Effector memory CD4-positive, alpha-beta T cell (primary cell): ENCODE data around the gene PINK1.

ENCODE experiments used
- DNase-seq, 3 donors: peaks; one replicate each; pipeline ENCODE4 v3.0.0-alpha.2; 2020
- H3K27ac ChIP-seq: 2 replicates; pipeline ENCODE4 v1.7.0; 2013; ENCODE audit warnings: mild to moderate bottlenecking, low read length, moderate library complexity; ENCODE audit not compliant: insufficient read depth, poor library complexity, severe bottlenecking
- H3K27me3 ChIP-seq: replicated peaks from 2 replicates; pipeline ENCODE4 v1.7.0; 2013; ENCODE audit warnings: mild to moderate bottlenecking, low read length; ENCODE audit not compliant: insufficient read depth, control insufficient read depth, poor library complexity, severe bottlenecking
- H3K36me3 ChIP-seq: 2 replicates; pipeline ENCODE4 v1.7.0; 2013; ENCODE audit warnings: mild to moderate bottlenecking, low read length, moderate library complexity; ENCODE audit not compliant: control insufficient read depth, insufficient read depth
- H3K4me1 ChIP-seq: 2 replicates; pipeline ENCODE4 v1.7.0; 2013; ENCODE audit warnings: low read length, mild to moderate bottlenecking; ENCODE audit not compliant: control insufficient read depth, insufficient read depth, poor library complexity, severe bottlenecking
- H3K4me3 ChIP-seq: 2 replicates; pipeline ENCODE4 v1.7.0; 2013; ENCODE audit warnings: low read length, low read depth, mild to moderate bottlenecking; ENCODE audit not compliant: insufficient read depth, poor library complexity, severe bottlenecking
- H3K9me3 ChIP-seq: 2 replicates; pipeline ENCODE4 v1.7.0; 2013; ENCODE audit warnings: mild to moderate bottlenecking, low read length, moderate library complexity; ENCODE audit not compliant: control insufficient read depth

Gene PINK1

GRCh38 chr1:20643080-20643479, 9.8 kb downstream of the PINK1 start:
- Histone ChIP-seq H3K9me3 (no peaks in the 10 kb centered on the region), H3K27ac (no peak overlapping the region), H3K4me3 (no peak overlapping the region), H3K36me3 (peaks cover 20% of the 10 kb centered on the region), H3K27me3 (no peaks in the 10 kb centered on the region), H3K4me1 (no peaks in the 10 kb centered on the region)
- no peak for DNase-seq

DNA sequence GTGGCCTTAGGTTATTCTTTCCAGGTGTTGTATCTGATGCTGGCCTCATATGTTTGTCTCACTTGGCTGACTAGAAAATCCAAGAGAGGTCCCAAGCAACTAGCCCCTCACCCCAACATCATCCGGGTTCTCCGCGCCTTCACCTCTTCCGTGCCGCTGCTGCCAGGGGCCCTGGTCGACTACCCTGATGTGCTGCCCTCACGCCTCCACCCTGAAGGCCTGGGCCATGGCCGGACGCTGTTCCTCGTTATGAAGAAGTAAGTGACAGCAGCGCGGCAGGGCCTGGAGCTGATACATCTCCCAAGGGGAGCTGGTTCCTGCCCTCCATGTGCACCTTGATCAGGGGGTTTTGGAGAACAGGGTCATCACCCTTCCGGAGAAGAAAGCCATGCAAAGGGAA, 11.2 kb downstream of the PINK1 start:
- H3K9me3 ChIP-seq, result no peaks in the 10 kb centered on the region
- DNase-seq, result no peak
- H3K27ac ChIP-seq, result no peak overlapping the region
- peaks cover 19% of the 10 kb centered on the region for H3K36me3 ChIP-seq
- no peaks in the 10 kb centered on the region for H3K27me3 ChIP-seq
- H3K4me1 ChIP-seq, result no peaks in the 10 kb centered on the region
- no peak overlapping the region for H3K4me3 ChIP-seq

- no peak overlapping the region for H3K27ac ChIP-seq
- no peak overlapping the region for H3K4me3 ChIP-seq
- no peaks in the 10 kb centered on the region for H3K9me3 ChIP-seq
- H3K36me3 ChIP-seq, result peaks cover 24% of the 10 kb centered on the region
- no peaks in the 10 kb centered on the region for H3K27me3 ChIP-seq
- H3K4me1 ChIP-seq, result no peaks in the 10 kb centered on the region
- DNase-seq, result no peak
These were observed 12.2 kb downstream of the PINK1 start for GRCh38 chr1:20645414-20645813.

GRCh38 chr1:20648438-20648837, 15.2 kb downstream of the PINK1 start:
- H3K9me3 ChIP-seq, result no peaks in the 10 kb centered on the region
- DNase-seq, result no peak
- H3K36me3 ChIP-seq, result peaks cover 52% of the 10 kb centered on the region
- H3K27me3 ChIP-seq, result no peaks in the 10 kb centered on the region
- no peak overlapping the region for H3K27ac ChIP-seq
- H3K4me3 ChIP-seq, result no peak overlapping the region
- H3K4me1 ChIP-seq, result no peaks in the 10 kb centered on the region

DNA sequence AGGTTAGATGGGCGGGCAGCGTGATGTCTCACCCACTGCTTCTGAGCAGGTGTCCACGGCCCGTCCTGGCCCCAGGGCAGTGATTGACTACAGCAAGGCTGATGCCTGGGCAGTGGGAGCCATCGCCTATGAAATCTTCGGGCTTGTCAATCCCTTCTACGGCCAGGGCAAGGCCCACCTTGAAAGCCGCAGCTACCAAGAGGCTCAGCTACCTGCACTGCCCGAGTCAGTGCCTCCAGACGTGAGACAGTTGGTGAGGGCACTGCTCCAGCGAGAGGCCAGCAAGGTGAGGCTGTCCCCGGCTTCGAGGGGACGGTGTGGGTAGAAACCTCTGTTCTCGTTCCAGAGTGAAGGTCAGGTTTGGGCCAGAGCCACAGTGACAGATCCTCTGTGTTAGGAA, 15.7 kb downstream of the PINK1 start:
- H3K27ac ChIP-seq, result no peak overlapping the region
- H3K4me3 ChIP-seq, result no peak overlapping the region
- H3K4me1 ChIP-seq, result no peaks in the 10 kb centered on the region

GRCh38 chr1:20652300-20652699, 19.0 kb downstream of the PINK1 start:
- no peaks in the 10 kb centered on the region for H3K4me1 ChIP-seq
- H3K27ac ChIP-seq, result no peak overlapping the region
- H3K36me3 ChIP-seq, result peaks cover 82% of the 10 kb centered on the region
- H3K4me3 ChIP-seq, result no peak overlapping the region
- no peaks in the 10 kb centered on the region for H3K27me3 ChIP-seq
- H3K9me3 ChIP-seq, result no peaks in the 10 kb centered on the region
- DNase-seq, result no peak

More for the DNA sequence above, 15.7 kb downstream of the PINK1 start:
- peaks cover 57% of the 10 kb centered on the region for H3K36me3 ChIP-seq
- no peaks in the 10 kb centered on the region for H3K27me3 ChIP-seq
- H3K9me3 ChIP-seq, result no peaks in the 10 kb centered on the region
- no peak for DNase-seq

DNA sequence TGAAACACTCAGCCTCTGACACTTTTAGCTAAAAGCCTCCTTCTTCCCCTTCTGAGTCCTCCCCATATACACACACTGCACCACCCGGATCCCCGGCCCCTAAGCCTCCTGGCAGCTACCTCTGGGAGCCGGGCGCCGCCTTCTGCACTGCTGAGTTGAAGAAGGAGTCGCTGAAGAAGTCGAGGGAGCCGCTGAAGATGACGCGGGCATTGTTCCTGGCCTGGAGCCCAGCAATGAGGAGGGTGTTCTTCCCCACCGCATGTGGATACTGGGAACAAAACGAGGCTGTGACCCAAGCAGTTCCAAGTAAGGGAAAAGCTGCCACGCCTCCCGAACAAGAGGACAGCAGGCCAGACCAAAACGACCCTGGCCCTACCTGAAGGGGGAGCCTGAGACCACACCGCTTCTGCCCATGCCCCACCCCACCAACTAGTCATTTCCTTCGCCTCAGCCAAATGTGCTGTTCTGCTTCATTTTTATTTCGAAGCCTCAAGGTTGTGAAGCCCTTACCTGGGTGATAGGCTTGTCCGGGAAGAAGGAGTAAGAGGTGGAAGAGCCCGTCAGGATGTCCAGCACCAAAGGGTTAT, 20.9 kb downstream of the PINK1 start:
- H3K4me3 ChIP-seq, result no peak overlapping the region
- H3K9me3 ChIP-seq, result no peaks in the 10 kb centered on the region
- H3K36me3 ChIP-seq, result peaks cover 84% of the 10 kb centered on the region
- DNase-seq, result no peak
- no peaks in the 10 kb centered on the region for H3K27me3 ChIP-seq
- H3K27ac ChIP-seq, result no peak overlapping the region
- H3K4me1 ChIP-seq, result no peaks in the 10 kb centered on the region

GRCh38 chr1:20657024-20657423, 23.8 kb downstream of the PINK1 start:
- H3K27me3 ChIP-seq, result no peaks in the 10 kb centered on the region
- H3K27ac ChIP-seq, result no peak overlapping the region
- no peaks in the 10 kb centered on the region for H3K9me3 ChIP-seq
- no peak for DNase-seq
- H3K4me3 ChIP-seq, result no peak overlapping the region
- peaks cover 15% of the 10 kb centered on the region for H3K4me1 ChIP-seq
- peaks cover 63% of the 10 kb centered on the region for H3K36me3 ChIP-seq

- DNase-seq, result no peak
- Histone ChIP-seq H3K9me3 (no peaks in the 10 kb centered on the region), H3K27ac (no peak overlapping the region), H3K36me3 (peaks cover 50% of the 10 kb centered on the region), H3K27me3 (no peaks in the 10 kb centered on the region), H3K4me3 (no peak overlapping the region), H3K4me1 (peaks cover 16% of the 10 kb centered on the region)
These were observed 25.1 kb downstream of the PINK1 start for GRCh38 chr1:20658166-20658915.

DNA sequence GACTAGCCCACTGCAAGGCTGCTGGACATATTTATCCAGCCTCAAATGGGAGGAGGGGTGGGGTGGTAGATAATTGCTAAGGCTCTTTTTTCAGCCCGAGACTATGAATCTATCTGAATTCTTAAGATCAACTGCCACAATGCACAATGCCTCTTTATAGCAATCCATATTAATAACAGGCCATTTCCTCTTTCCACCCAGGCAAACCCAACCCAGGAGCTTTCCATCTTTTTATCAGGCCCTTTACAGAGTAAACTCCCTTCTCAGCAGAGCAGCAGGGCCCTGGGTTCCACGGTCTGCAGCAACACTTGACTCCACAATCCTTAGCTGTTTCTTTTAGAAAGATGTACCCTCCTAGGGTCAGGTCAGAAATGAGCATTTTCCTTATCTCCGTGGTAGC, 27.1 kb downstream of the PINK1 start:
- Histone ChIP-seq H3K4me1 (peaks cover 16% of the 10 kb centered on the region), H3K36me3 (peaks cover 29% of the 10 kb centered on the region), H3K4me3 (peak overlapping the region; percentile 85), H3K27ac (peak overlapping the region; percentile 85), H3K9me3 (no peaks in the 10 kb centered on the region), H3K27me3 (no peaks in the 10 kb centered on the region)
- no peak for DNase-seq
